ENCODE measurements around the gene ERC2. TPM values are rescaled to one million over a fixed set of nuclear protein-coding genes. Genes with fewer than 3 reads are reported as not detected.

The ERC2 gene
- total RNA-seq, 2 donors from 2014 or later: 0.14 TPM; not detected in 1

DNA sequence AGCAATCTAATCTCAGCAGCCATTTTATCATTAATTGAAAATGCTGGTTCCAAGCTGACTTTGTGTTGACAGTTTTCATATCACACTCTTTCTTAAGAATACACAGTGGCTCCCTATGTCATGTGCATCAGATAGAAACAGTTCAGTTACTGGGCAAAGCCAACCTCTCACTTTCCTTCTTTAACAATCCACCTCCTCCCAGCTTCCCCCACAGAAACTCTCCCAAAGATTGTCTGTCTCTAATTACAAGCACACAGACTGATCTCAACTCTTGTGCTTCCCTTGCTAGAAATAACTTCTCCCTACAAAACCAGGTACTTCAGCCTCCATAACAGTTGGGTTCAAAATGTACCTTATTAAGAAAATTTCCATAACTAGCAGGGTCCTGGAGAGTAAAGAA, 752.2 kb downstream of the ERC2 start:
- ATAC-seq: no peak
- intact Hi-C loops (cut with DNase I, micrococcal nuclease): no loop called here
- no peak for DNase-seq

DNA sequence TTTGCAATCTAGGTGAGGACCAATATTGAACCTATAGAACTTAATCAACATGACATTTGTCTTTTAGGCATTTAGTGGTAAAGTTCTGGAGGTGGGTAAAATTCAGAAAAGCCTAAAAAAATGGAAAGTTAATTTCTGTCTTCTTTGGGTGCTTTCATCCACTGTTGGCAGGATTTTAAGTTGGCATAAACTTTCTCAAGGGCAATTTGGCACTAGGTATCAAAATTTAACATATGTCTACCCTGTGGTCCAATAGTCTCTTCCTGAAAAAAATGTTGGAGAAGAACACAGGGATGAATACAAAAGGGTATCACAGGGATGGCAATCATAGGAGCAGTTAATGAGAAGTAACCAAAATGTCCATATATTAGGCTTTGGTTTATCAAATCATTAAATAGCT, 754.2 kb downstream of the ERC2 start:
- DNase-seq: no peak
- intact Hi-C loops (cut with DNase I, micrococcal nuclease): no loop called here
- no peak for ATAC-seq

DNA sequence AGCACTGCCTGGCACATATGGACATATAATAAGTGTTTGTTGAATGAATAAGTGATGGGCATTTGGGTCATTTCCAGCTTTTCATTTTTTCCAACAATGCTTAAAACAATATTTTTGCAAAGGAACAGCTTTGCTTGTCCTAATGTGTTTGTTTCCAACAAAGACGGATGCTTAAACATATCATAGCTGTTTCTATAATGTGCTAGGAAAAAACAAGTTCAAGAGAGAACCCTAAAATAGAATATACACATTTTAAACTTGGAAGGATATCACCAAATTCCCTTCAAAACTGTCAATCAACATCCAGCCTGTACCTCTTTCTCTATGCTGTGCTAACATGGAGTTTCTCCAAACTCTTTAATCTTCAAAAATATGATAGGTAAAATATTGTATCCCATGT, 756.6 kb downstream of the ERC2 start:
- no peak for DNase-seq
- intact Hi-C loops (cut with DNase I, micrococcal nuclease): no loop called here
- ATAC-seq: no peak

DNA sequence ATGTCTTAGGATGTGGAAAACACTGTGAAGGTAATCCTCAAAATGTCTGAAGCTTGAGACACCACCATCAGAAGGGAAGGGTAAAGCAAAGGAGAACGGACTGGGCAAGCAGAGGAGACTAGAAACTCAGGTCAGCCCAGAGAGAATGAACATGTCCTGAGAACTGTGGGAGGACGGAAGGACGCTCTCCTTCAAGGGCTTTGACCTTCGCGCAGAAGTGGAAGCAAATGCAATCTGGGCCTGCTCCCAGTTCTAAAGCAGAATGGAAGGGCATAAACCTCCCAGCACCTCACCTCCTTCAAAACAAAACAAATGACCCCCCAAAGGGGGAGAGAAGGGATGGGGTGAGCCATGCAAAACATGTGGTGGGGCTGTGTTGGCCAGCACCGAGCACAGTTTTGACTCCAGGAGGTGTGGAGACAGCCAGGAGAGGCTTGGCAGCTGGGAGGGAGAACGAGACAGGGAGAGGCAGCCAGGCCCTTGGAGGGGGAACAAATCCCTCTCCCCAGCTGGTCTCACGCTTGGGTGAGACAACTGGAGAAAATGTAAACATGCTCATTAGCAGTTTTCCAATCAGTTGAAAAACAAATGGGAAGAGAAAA, 758.8 kb downstream of the ERC2 start:
- intact Hi-C loops (cut with DNase I, micrococcal nuclease): no loop called here
- DNase-seq (no peak), ATAC-seq (no peak)

DNA sequence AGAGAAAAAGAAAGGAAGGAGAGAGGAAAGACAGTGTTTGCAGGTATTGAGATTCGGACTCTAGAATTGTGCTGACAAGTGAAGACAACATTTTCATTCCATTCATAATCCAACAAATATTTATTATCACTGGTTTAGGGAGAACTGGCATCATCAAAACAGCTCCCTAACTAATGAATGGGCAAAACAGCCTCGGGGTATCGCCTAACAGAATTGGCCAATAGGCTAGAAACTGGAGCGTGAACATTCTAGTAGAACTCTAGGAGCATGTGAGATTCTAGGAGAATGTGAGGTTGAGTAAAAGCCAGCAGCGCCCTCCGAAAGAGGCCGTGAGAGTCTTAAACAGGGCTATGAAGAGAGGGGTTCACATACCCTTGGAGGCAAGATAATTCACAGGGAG, 759.3 kb downstream of the ERC2 start:
- ATAC-seq (no peak), DNase-seq (no peak)
- intact Hi-C loops (cut with DNase I, micrococcal nuclease): no loop called here

DNA sequence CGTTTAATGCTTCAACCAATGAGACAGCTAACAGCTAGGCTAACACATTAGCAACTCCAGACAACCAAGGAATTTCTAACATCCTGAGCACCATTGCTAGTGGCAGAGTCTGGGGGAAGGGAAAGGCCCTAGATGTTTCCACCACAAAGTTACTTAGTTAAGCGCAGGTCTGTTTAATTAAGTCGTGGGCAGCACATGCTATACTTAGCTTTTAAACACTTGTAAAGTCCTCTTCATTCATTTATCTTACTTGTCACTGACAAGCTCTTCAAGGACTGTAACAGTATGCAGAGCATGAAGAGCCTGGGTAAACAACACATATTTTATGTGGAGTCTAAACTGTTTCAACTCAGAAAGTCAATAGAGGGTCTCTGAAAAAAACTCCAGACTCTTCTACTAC, 760.0 kb downstream of the ERC2 start:
- DNase-seq: no peak
- intact Hi-C loops (cut with DNase I, micrococcal nuclease): no loop called here
- ATAC-seq: no peak

DNA sequence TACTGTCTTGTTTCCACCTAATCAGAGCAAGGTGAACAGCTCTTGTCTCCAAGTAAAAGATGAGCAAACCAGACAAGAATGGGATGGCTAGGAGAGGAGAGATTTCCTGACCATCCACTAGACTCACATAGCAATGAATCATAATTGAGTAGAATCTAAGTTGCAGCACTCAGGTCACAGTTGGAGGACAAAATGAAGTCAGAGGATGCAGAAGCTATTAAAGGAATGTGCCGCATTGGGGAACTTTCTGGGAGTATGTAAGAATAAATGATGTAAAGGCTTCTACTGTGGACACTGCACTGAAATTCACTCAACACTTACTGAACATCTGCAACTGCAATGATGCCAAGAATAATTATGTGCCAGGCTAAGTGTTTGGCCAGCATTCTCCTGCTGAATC, 763.7 kb downstream of the ERC2 start:
- ATAC-seq (no peak), DNase-seq (no peak)
- intact Hi-C loops (cut with DNase I, micrococcal nuclease): no loop called here

DNA sequence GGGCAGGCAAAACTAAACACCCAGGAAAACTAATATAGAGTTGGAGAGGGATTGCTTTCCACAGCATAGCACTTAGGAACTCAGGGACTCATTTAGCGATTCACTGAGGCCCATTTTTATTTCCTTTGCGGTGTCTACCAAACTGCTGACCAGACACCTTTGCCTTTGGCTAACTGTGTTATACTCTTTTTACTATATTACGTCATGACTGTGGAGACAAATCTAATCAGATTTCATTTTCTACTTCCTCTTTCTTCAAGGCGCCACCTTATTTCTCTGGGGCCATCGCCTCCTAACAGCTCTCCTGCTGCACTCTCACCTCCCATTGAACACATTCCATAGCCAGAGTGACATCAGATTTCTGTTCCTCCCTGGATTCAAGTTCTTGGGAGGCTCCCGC, 765.4 kb downstream of the ERC2 start:
- intact Hi-C loops (cut with DNase I, micrococcal nuclease): no loop called here
- ATAC-seq (no peak), DNase-seq (no peak)

DNA sequence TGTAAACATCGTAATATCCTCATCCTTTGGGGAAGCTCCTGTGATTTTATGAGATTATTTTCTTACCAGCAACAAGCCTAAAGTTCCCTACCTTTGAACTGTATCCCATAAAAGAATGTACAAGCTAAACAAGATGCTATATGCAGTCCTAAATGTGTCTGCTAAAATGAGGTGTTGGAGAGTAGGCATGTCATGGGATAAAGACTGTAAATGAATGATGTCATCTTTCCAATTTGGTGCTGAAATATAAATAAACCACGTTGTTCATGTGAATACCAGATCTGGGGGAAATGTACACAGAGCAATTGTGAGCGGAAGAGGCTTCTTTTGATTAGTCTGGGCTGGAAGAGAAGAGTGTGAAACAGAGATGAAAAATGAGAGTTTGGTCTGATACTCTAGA, 766.3 kb downstream of the ERC2 start:
- intact Hi-C loops (cut with DNase I, micrococcal nuclease): no loop called here
- no peak for DNase-seq
- no peak for ATAC-seq

DNA sequence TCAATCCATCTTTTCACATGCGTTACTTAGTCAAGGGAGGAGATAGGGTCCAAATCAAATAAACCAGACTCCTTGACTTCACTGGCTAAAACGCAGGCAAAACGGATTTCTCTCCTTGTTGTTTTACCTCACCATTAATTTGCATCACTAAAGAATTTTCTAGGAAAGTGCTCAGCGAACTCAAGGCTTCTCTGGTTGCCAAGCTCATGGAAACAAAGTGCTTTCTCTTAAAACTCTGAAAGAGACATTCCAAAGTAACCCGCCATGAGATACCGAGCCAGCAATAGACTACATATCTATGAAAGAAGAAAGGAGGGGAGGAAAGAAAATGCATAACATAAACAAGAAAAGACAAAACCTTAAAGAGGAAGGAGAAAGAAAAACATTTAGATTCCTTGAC, 769.4 kb downstream of the ERC2 start:
- ATAC-seq: no peak
- intact Hi-C loops (cut with DNase I, micrococcal nuclease): no loop called here

DNA sequence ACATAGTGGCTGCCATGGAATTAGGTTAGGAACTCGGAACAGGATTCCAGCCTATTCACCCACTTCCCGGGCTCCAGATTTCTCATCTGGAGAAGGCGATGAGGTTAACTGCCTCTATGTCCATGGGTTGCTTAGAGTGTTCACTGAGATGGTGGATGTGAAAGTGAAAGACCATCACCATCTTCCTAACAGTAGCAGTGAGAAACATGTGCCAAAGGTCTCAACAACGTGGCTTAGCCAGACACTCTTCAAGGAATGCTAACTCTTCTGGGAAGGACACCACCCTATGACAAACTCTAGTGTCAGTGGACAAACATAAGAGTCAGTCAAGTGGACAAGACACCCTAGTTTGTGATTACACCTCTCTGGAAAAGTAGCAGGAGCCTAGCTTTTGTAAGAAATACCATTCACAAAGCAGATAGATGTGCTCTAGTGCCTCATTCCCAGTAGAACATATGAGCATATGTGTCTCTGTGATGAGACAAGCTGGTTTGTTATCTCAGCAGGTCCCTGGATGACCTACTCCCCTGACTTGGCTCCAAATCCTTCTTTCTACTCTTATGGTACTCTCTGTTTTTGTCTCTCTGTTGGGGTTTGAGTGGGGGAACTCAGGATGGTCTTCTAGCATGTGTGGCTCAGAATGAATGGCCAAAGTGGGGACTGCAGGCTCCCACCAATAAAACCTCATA, 770.9 kb downstream of the ERC2 start:
- intact Hi-C loops (cut with DNase I, micrococcal nuclease): no loop called here
- no peak for DNase-seq
- ATAC-seq: no peak

More for the DNA sequence above, 769.4 kb downstream of the ERC2 start:
- DNase-seq: no peak

DNA sequence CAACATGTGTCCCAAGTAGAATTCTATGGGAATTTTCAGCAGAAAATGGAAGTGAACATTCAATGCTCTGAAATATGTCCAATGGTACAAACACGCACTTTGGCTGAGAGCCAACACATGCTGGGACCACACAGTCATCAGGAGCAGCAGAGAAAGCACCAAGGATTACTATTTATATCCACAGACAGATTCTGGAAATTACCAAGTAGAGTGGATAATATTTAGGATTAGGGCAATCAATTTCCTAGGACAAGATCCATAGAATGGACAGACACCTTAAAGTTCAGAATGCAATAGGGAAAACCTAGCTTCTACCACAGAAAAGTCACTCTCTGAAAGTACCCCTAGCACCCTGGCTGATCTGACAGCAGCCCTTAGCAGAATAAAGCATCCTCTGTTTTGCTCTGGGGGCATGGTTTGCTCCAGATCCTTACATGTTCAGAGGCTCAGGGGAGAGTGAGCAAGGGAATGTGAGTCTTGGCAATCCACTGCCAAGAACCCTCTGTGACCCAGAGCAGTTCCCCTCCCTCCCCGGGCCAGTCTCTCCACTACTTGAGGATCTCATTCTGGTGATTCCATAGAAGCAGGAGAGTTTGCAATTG, 775.2 kb downstream of the ERC2 start:
- ATAC-seq: no peak
- no peak for DNase-seq
- intact Hi-C loops (cut with DNase I, micrococcal nuclease): no loop called here

DNA sequence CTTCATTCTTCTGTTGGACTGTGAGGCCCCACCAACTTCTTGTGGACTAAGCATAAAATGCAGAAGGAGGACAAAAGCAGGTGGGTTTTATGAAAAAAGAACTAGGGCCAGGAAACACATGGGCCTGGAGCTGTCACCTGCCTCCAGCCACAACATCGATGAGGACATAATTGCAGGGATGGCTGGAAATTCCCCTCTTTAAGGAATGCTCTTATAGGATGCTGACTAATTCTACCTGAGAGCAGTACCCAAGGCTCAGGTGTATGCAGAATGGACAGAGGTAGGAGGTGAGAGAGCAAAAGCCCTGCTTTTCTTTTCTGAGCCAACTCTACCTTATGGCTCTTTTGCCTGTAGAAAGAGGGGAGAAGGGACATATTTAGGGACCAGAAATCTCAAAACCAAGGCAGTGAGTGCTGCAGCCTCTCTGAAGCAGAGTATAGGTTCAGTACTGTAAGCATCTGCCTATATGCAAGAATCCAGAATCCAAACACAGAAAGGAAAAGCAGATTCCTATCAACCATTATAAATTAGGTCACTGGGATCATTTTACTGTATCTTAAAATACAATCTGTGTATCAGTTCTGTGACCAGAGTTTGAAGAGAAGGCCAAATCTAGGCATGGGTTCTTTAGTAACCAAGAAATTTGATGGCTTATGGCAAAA, 775.8 kb downstream of the ERC2 start:
- DNase-seq (no peak), ATAC-seq (no peak)
- intact Hi-C loops (cut with DNase I, micrococcal nuclease): no loop called here

DNA sequence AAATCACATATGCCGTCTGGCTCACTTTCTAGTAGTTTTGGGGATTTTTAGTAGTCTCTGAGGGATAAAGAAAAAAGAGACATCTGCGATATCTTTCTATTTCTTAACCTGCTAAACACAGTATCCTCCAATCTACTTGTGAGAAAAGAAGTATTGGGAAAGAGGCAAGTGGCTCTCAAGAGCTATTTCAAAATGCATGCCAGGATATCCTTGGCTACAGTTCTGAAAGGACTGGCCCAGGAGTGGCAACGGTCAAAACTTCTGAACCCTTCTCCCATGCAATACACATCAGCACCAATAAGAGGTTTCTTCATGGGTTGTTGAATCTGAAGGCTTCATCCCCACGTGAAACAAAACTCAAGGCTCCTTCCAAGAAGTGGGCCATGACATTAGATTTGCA, 777.1 kb downstream of the ERC2 start:
- ATAC-seq (no peak), DNase-seq (no peak)
- intact Hi-C loops (cut with DNase I, micrococcal nuclease): no loop called here

DNA sequence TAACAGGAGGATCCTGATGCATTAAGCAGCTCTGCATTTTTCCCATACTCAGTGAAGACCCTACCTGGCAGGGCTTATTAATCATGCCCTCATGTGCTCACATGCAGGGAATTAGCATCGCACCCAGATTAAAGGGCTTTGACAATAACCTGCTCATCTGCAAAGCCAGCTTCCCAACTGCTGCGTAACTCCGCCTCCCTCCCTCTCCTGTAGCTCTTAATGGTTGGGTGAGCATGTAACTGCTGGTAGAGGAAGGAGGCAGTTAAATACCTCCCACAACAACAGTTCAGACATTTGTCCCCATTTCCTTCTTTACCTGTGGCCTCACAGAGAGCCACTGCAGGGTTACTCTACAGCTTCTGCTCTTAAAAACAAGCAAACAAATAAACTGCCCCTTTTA, 777.5 kb downstream of the ERC2 start:
- intact Hi-C loops (cut with DNase I, micrococcal nuclease): no loop called here
- no peak for DNase-seq
- ATAC-seq: no peak

DNA sequence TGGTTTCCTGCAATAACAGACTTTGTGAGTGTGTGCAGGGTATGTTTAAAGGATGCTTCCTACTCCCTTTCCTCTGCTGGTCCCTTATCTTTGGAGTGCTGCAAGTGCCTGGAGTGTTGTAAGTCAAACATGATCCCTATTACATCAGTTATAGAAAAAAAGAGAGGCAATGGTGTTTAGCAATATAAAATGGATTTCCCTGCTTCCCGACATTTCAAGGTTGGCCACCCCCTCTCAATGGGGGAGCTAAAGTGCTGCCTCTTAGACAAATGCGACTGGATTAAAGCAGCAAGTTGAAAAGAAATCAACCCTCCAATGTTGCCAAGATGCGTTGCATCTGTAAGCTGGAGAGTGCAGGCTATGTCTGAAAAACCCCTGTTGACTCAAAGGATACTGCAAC, 778.1 kb downstream of the ERC2 start:
- intact Hi-C loops (cut with DNase I, micrococcal nuclease): no loop called here
- ATAC-seq: no peak
- DNase-seq: no peak

DNA sequence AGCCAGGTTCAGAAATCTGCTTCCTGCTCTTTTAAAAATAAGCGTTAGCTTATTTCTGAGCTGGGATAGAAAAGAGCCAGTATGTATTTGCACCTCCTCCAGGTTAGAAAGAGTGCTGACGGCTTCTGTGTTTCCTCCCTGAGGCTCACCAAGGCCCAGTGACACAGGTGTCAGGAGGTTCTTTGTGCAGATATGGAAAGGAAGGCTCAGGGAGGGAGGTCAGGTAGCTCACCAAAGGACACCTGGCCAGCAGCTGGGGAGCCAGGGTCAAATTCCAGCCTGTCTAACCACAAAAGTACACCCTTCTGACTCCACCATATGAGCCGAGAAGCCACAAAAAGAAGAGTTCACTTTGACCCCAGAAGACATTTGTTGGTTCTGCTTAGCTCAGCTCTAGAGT, 780.1 kb downstream of the ERC2 start:
- ATAC-seq (no peak), DNase-seq (no peak)
- intact Hi-C loops (cut with DNase I, micrococcal nuclease): no loop called here

DNA sequence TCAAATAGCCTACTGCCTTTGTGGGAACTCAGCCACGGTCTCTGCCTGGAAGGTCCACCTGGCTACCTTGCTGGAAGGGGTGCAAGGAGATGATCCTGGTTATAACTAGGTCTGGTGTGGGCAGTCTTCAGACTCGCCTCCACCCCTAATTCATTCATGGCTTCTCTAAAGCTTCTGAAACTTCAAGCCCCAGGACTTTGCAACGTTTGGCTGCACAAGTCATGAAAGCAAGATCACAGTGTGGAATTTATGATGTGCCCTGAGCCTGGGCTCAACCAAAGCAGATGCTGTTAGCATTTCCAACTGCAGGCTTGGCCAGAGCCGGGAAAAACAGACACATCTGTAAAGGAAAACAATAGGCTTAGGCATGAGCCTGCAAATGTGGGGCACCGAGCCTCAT, 780.7 kb downstream of the ERC2 start:
- ATAC-seq (no peak), DNase-seq (no peak)
- intact Hi-C loops (cut with DNase I, micrococcal nuclease): no loop called here

DNA sequence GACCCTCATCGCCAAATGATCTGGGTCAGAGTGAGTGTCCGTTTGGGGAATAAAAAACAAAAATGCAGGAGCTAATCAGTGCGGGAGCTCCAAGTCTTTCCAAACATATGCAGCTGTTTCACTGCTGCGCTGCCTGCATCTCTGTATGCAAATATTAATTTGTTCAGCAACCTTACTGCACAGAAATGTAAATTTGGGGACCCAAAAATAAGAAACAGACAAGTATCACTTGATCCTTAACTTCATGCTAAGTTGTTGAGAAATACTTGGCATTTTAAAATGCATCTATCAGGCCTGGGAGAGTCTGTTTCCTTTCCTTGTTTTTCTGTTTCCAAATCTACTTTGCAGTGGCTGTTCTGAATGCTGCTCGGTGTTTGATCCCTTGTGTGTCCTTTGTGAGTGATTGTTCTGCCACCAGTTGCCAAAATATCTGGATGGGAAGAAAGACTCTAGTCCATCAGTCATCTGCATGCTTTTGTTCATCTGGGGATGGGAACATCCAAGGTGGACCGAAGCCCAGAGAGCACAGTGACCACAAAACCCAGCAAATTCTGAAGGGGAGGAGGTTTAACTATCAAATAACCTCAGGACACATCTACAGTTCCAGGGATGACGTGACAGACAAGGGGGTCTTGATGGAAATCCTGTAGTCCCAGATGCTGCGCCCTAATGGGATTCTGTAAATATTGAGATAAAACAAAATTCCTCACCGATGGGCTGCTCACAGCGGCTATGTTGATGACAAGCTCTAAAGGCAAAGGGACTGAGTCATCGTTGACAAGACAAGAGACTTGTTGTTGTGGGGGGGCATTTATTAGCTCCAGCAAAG, 781.6 kb downstream of the ERC2 start:
- no peak for ATAC-seq
- intact Hi-C loops (cut with DNase I, micrococcal nuclease): no loop called here
- DNase-seq: no peak
